OCI-LY7 (cell line): ENCODE results near the gene P3H2. TPM values are rescaled to one million over a fixed set of nuclear protein-coding genes. Genes with fewer than 3 reads are reported as not detected.
"Not testable (repeated sequence)": the region's sequence is repeated elsewhere in the genome, so short reads cannot be mapped to it uniquely, and the experiment has no call there.

Experiments used
- BruUV-seq: library from RNA; stranded (reverse); fragments of 400-500 nt; replicated peaks from 2 replicates; lab custom pipeline; 2021; lab: Mats Ljungman, UMichigan
- CTCF ChIA-PET: fragments of 300-600 bp; sonication (Branson Sonifier 250); formaldehyde crosslinking; loops from one replicate; lab custom pipeline; 2022; ENCODE audit warnings: antibody characterized with exemption; ENCODE audit not compliant: unreplicated experiment; lab: Charles Lee
- POLR2A ChIA-PET: fragments of 300-600 bp; sonication (Branson Sonifier 250); formaldehyde crosslinking; loops from one replicate; lab custom pipeline; 2022; ENCODE audit warnings: antibody characterized with exemption; lab: Charles Lee
- DNase-seq: peaks from one replicate; pipeline ENCODE4 v3.0.0-alpha.2; 2015; ENCODE audit warnings: low spot score
- H2AFZ ChIP-seq: fragments of 200-600 bp; sonication (generic), shearing (Covaris generic); 2 replicates; pipeline ENCODE4 v1.6.1; 2014; ENCODE audit warnings: mild to moderate bottlenecking, antibody characterized with exemption, low read length, moderate library complexity
- H3K27ac ChIP-seq: fragments of 200-600 bp; sonication (generic); 2 replicates; pipeline ENCODE4 v1.5.1; 2014; ENCODE audit warnings: mixed run types, low read depth, mild to moderate bottlenecking, moderate library complexity, low read length, inconsistent platforms; ENCODE audit not compliant: poor library complexity, severe bottlenecking
- H3K36me3 ChIP-seq: fragments of 200-600 bp; sonication (generic); 2 replicates; pipeline ENCODE4 v1.6.1; 2014; ENCODE audit warnings: mild to moderate bottlenecking, antibody characterized with exemption, low read length, moderate library complexity, mixed read lengths; ENCODE audit not compliant: insufficient read depth
- H3K4me1 ChIP-seq: fragments of 200-600 bp; sonication (generic); 2 replicates; pipeline ENCODE4 v1.5.1; 2014; ENCODE audit warnings: mild to moderate bottlenecking, low read length; ENCODE audit not compliant: insufficient read depth, poor library complexity, severe bottlenecking
- H3K4me2 ChIP-seq: fragments of 200-600 bp; sonication (generic); 2 replicates; pipeline ENCODE4 v1.6.1; 2014; ENCODE audit warnings: mild to moderate bottlenecking, low read length
- H3K4me3 ChIP-seq: fragments of 200-600 bp; sonication (generic); 2 replicates; pipeline ENCODE4 v1.5.1; 2014; ENCODE audit warnings: mild to moderate bottlenecking, low read depth, low read length; ENCODE audit not compliant: poor library complexity, severe bottlenecking
- H3K79me2 ChIP-seq: fragments of 200-600 bp; sonication (generic); 2 replicates; pipeline ENCODE4 v1.6.1; 2016; ENCODE audit warnings: low read depth, mild to moderate bottlenecking, low read length, moderate library complexity, mixed read lengths; ENCODE audit not compliant: insufficient read depth
- H3K9me2 ChIP-seq: fragments of 200-600 bp; sonication (generic); 2 replicates; pipeline ENCODE4 v1.6.1; 2016; ENCODE audit warnings: mild to moderate bottlenecking, low read length, mixed read lengths; ENCODE audit not compliant: insufficient read depth
- H3K9me3 ChIP-seq: fragments of 200-600 bp; sonication (generic); 2 replicates; pipeline ENCODE4 v1.6.1; 2014; ENCODE audit warnings: mild to moderate bottlenecking, mixed run types, low read length, mixed read lengths
- H4K20me1 ChIP-seq: fragments of 200-600 bp; sonication (generic); 2 replicates; pipeline ENCODE4 v1.6.1; 2014; ENCODE audit warnings: mild to moderate bottlenecking, antibody characterized with exemption, low read length, moderate library complexity, mixed read lengths; ENCODE audit not compliant: insufficient read depth
- CTCF ChIP-seq: fragments of 200-600 bp; sonication (generic); conservative IDR thresholded peaks from 2 replicates; pipeline ENCODE4 v1.5.1; 2014; ENCODE audit warnings: mild to moderate bottlenecking, antibody characterized with exemption, low read length, moderate library complexity, mixed read lengths
- EZH2phosphoT487 ChIP-seq: fragments of 200-600 bp; sonication (generic); IDR thresholded peaks from 2 replicates; pipeline ENCODE4 v1.6.1; 2018; ENCODE audit warnings: low read depth, borderline replicate concordance, mild to moderate bottlenecking, mixed run types, antibody characterized with exemption, low read length, moderate library complexity, mixed read lengths
- intact Hi-C: fragments of 100-400 bp; cut with micrococcal nuclease; formaldehyde crosslinking; loops from one replicate; pipeline ENCODE4 v1.10.0; 2022; ENCODE audit not compliant: unreplicated experiment
- total RNA-seq, 2 experiments: library from RNA; depleted of rRNA in 1 of 2; stranded (reverse); fragments of >200 nt in 1 of 2; shearing (Covaris generic) in 1 of 2; gene quantifications; 2 replicates each; pipeline ENCODE4 v1.2.3, GENCODE V29; 2014 to 2022

The P3H2 gene
- total RNA-seq, 2 experiments from 2014 or later = not detected

GRCh38 chr3:190158261-190158660 is 37.6 kb upstream of the P3H2 start:
- TF ChIP-seq CTCF = no peak
- TF ChIP-seq EZH2phosphoT487 = no peak
- H3K9me2 ChIP-seq = no peaks in the 10 kb centered on the region
- intact Hi-C loops = no loop called here
- no peaks in the 10 kb centered on the region for H3K79me2 ChIP-seq
- no peaks in the 10 kb centered on the region for H3K4me1 ChIP-seq
- H3K4me2 ChIP-seq = no peak overlapping the region
- H2AFZ ChIP-seq = no peak overlapping the region
- no peak for DNase-seq
- H3K36me3 ChIP-seq = no peaks in the 10 kb centered on the region
- POLR2A ChIA-PET = no interaction called here
- BruUV-seq = no TSS peak
- no peak overlapping the region for H3K27ac ChIP-seq
- no peaks in the 10 kb centered on the region for H3K9me3 ChIP-seq
- H4K20me1 ChIP-seq = no peaks in the 10 kb centered on the region
- CTCF ChIA-PET = no interaction called here
- no peak overlapping the region for H3K4me3 ChIP-seq

- intact Hi-C loops = no loop called here
- DNase-seq = no peak
- H4K20me1 ChIP-seq = no peaks in the 10 kb centered on the region
- H2AFZ ChIP-seq = no peak overlapping the region
- no peaks in the 10 kb centered on the region for H3K36me3 ChIP-seq
- no peaks in the 10 kb centered on the region for H3K4me1 ChIP-seq
- no TSS peak for BruUV-seq
- no peaks in the 10 kb centered on the region for H3K79me2 ChIP-seq
- ChIA-PET CTCF (no interaction called here), POLR2A (no interaction called here)
- H3K4me3 ChIP-seq = no peak overlapping the region
- no peaks in the 10 kb centered on the region for H3K9me3 ChIP-seq
- H3K27ac ChIP-seq = no peak overlapping the region
- no peaks in the 10 kb centered on the region for H3K9me2 ChIP-seq
- no peak overlapping the region for H3K4me2 ChIP-seq
- TF ChIP-seq CTCF (no peak), EZH2phosphoT487 (no peak)
Measured at GRCh38 chr3:190155752-190156151, 35.1 kb upstream of the P3H2 start.

- Histone ChIP-seq H3K4me1 (no peaks in the 10 kb centered on the region), H3K4me3 (no peak overlapping the region), H4K20me1 (no peaks in the 10 kb centered on the region), H3K36me3 (no peaks in the 10 kb centered on the region), H3K9me3 (no peaks in the 10 kb centered on the region), H3K4me2 (no peak overlapping the region), H2AFZ (no peak overlapping the region), H3K79me2 (no peaks in the 10 kb centered on the region), H3K9me2 (no peaks in the 10 kb centered on the region), H3K27ac (no peak overlapping the region)
- ChIA-PET POLR2A (no interaction called here), CTCF (no interaction called here)
- no peak for TF ChIP-seq EZH2phosphoT487
- no peak for TF ChIP-seq CTCF
- intact Hi-C loops = no loop called here
- BruUV-seq = no TSS peak
- DNase-seq = no peak
Measured at GRCh38 chr3:190150681-190151080, 30.0 kb upstream of the P3H2 start.

GRCh38 chr3:190149830-190150619 is 29.3 kb upstream of the P3H2 start:
- H3K36me3 ChIP-seq, BruUV-seq, H3K9me3 ChIP-seq, H3K4me2 ChIP-seq, H3K27ac ChIP-seq, H2AFZ ChIP-seq, H4K20me1 ChIP-seq, intact Hi-C loops, H3K4me3 ChIP-seq, CTCF ChIA-PET, DNase-seq, H3K4me1 ChIP-seq, H3K9me2 ChIP-seq, H3K79me2 ChIP-seq, POLR2A ChIA-PET: not testable (repeated sequence)
